ENCODE results near the gene ZNF774.

ZNF774 gene

DNA sequence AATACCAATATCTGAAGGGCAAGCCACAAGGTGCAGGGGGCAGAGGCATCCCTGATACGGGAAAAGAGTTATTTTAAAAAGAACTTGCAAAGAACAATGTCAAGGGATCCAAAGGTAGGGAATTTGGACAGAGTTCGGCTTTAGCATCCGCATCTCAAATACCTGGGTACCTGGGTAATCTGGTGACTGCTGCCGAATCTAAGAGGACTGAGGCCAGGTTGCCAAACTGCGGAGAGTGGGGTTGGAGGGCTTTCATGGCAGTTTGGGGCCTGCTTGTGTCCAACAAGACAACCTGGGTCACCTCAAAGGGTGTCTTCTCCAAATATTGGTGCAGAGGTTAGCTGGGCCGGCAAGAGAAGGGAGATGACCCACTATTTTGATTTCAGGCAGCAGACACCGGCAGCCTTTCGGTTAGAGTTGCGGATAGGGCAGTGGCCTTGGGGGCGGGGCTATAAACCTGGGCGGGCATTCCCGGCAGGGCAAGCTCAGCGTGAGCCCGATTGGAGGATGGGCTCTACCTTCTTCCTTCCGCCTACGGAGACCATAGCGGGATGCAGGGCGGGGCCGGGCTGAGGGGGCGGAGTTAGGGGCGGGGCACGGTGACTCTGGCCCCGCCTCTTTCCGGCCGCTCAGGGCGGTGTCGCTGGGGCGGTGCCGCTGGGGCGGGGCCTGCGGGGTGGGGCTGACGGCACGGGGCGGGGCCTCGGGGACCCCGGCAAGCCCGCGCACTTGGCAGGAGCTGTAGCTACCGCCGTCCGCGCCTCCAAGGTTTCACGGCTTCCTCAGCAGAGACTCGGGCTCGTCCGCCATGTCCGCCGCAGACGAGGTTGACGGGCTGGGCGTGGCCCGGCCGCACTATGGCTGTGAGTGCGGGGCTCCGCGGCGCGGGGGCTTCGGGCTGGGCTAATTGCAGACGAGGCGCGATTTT is 35.7 kb downstream of the ZNF774 start, which contains the start of gene IQGAP1 (continued):
- TF ChIP-seq, protein P1, sequence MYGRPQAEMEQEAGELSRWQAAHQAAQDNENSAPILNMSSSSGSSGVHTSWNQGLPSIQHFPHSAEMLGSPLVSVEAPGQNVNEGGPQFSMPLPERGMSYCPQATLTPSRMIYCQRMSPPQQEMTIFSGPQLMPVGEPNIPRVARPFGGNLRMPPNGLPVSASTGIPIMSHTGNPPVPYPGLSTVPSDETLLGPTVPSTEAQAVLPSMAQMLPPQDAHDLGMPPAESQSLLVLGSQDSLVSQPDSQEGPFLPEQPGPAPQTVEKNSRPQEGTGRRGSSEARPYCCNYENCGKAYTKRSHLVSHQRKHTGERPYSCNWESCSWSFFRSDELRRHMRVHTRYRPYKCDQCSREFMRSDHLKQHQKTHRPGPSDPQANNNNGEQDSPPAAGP (tag by site-specific recombination; IDR thresholded peaks at IDR 0.05): no peak
- TF ChIP-seq YY1 (tag by site-specific recombination; IDR thresholded peaks at IDR 0.05): peak; percentile 77; the same call in 1 of the 2 replicates
- TF ChIP-seq KLF8 (tag by site-specific recombination; IDR thresholded peaks at IDR 0.05): peak; percentile 83; the same call in 1 of the 2 replicates
- TF ChIP-seq, protein P2, sequence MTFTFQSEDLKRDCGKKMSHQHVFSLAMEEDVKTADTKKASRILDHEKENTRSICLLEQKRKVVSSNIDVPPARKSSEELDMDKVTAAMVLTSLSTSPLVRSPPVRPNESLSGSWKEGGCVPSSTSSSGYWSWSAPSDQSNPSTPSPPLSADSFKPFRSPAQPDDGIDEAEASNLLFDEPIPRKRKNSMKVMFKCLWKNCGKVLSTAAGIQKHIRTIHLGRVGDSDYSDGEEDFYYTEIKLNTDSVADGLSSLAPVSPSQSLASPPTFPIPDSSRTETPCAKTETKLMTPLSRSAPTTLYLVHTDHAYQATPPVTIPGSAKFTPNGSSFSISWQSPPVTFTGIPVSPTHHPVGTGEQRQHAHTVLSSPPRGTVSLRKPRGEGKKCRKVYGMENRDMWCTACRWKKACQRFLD (tag by site-specific recombination; IDR thresholded peaks at IDR 0.05): no peak
- TF ChIP-seq, protein P3, sequence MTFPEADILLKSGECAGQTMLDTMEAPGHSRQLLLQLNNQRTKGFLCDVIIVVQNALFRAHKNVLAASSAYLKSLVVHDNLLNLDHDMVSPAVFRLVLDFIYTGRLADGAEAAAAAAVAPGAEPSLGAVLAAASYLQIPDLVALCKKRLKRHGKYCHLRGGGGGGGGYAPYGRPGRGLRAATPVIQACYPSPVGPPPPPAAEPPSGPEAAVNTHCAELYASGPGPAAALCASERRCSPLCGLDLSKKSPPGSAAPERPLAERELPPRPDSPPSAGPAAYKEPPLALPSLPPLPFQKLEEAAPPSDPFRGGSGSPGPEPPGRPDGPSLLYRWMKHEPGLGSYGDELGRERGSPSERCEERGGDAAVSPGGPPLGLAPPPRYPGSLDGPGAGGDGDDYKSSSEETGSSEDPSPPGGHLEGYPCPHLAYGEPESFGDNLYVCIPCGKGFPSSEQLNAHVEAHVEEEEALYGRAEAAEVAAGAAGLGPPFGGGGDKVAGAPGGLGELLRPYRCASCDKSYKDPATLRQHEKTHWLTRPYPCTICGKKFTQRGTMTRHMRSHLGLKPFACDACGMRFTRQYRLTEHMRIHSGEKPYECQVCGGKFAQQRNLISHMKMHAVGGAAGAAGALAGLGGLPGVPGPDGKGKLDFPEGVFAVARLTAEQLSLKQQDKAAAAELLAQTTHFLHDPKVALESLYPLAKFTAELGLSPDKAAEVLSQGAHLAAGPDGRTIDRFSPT (tag by site-specific recombination; IDR thresholded peaks at IDR 0.05): 0 out of 2 replicates have a peak, but pooled peaks have one; percentile 45
- TF ChIP-seq, protein P4, sequence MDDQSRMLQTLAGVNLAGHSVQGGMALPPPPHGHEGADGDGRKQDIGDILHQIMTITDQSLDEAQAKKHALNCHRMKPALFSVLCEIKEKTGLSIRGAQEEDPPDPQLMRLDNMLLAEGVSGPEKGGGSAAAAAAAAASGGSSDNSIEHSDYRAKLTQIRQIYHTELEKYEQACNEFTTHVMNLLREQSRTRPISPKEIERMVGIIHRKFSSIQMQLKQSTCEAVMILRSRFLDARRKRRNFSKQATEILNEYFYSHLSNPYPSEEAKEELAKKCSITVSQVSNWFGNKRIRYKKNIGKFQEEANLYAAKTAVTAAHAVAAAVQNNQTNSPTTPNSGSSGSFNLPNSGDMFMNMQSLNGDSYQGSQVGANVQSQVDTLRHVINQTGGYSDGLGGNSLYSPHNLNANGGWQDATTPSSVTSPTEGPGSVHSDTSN (CRISPR knock-in tag; IDR thresholded peaks at IDR 0.05): peak; percentile 84; the same call in 1 of the 2 replicates
- TF ChIP-seq ZNF433 (tag by site-specific recombination; IDR thresholded peaks at IDR 0.05; ENCODE audit: low read depth): no peak
- TF ChIP-seq IKZF3 (tag by site-specific recombination; IDR thresholded peaks at IDR 0.05): no peak
- TF ChIP-seq EGR2 (tag by site-specific recombination; IDR thresholded peaks at IDR 0.05; ENCODE audit: low read depth): 0 out of 2 replicates have a peak, but pooled peaks have one; percentile 11
- TF ChIP-seq, protein P5, sequence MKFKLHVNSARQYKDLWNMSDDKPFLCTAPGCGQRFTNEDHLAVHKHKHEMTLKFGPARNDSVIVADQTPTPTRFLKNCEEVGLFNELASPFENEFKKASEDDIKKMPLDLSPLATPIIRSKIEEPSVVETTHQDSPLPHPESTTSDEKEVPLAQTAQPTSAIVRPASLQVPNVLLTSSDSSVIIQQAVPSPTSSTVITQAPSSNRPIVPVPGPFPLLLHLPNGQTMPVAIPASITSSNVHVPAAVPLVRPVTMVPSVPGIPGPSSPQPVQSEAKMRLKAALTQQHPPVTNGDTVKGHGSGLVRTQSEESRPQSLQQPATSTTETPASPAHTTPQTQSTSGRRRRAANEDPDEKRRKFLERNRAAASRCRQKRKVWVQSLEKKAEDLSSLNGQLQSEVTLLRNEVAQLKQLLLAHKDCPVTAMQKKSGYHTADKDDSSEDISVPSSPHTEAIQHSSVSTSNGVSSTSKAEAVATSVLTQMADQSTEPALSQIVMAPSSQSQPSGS (tag by site-specific recombination; IDR thresholded peaks at IDR 0.05; ENCODE audit: low read depth): no peak
- TF ChIP-seq ZNF561 (tag by site-specific recombination; IDR thresholded peaks at IDR 0.05; ENCODE audit: borderline replicate concordance): peak; percentile 23; the same call in 1 of the 2 replicates
- TF ChIP-seq ZNF624 (tag by site-specific recombination; IDR thresholded peaks at IDR 0.05): no peak
- no peak for TF ChIP-seq MYNN (tag by site-specific recombination; IDR thresholded peaks at IDR 0.05; ENCODE audit: borderline replicate concordance)
- TF ChIP-seq ZNF112 (tag by site-specific recombination; IDR thresholded peaks at IDR 0.05): no peak
- TF ChIP-seq ZSCAN16 (tag by site-specific recombination; IDR thresholded peaks at IDR 0.05): no peak
- peak; percentile 71; the same call in 1 of the 2 replicates for TF ChIP-seq KLF7 (tag by site-specific recombination; IDR thresholded peaks at IDR 0.05; ENCODE audit: borderline replicate concordance)
- no peak for TF ChIP-seq BCL11B (tag by site-specific recombination; IDR thresholded peaks at IDR 0.05; ENCODE audit: low read depth)
- TF ChIP-seq ZNF169 (tag by site-specific recombination; IDR thresholded peaks at IDR 0.05): no peak
- peak; percentile 92 for TF ChIP-seq SP2 (tag by site-specific recombination; IDR thresholded peaks at IDR 0.05)
- TF ChIP-seq, protein P6, sequence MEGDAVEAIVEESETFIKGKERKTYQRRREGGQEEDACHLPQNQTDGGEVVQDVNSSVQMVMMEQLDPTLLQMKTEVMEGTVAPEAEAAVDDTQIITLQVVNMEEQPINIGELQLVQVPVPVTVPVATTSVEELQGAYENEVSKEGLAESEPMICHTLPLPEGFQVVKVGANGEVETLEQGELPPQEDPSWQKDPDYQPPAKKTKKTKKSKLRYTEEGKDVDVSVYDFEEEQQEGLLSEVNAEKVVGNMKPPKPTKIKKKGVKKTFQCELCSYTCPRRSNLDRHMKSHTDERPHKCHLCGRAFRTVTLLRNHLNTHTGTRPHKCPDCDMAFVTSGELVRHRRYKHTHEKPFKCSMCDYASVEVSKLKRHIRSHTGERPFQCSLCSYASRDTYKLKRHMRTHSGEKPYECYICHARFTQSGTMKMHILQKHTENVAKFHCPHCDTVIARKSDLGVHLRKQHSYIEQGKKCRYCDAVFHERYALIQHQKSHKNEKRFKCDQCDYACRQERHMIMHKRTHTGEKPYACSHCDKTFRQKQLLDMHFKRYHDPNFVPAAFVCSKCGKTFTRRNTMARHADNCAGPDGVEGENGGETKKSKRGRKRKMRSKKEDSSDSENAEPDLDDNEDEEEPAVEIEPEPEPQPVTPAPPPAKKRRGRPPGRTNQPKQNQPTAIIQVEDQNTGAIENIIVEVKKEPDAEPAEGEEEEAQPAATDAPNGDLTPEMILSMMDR (tag by site-specific recombination; IDR thresholded peaks at IDR 0.05): no peak
- TF ChIP-seq ZXDB (tag by site-specific recombination; IDR thresholded peaks at IDR 0.05): no peak; the same call in 1 of the 2 replicates
- TF ChIP-seq, protein P7, sequence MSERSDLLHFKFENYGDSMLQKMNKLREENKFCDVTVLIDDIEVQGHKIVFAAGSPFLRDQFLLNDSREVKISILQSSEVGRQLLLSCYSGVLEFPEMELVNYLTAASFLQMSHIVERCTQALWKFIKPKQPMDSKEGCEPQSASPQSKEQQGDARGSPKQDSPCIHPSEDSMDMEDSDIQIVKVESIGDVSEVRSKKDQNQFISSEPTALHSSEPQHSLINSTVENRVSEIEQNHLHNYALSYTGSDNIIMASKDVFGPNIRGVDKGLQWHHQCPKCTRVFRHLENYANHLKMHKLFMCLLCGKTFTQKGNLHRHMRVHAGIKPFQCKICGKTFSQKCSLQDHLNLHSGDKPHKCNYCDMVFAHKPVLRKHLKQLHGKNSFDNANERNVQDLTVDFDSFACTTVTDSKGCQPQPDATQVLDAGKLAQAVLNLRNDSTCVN (tag by site-specific recombination; optimal IDR thresholded peaks at IDR 0.05): peak; percentile 88
